HG02571 (cell line): Measurements from ENCODE around the gene KBTBD2.
"Not testable (repeated sequence)": the region's sequence is repeated elsewhere in the genome, so short reads cannot be mapped to it uniquely, and the experiment has no call there.

Experiments used
- ATAC-seq: cut with Tn5 transposase; IDR thresholded peaks from one replicate; pipeline ENCODE4 v1.9.1; 2021; ENCODE audit warnings: mild to moderate bottlenecking, moderate library complexity; ENCODE audit not compliant: unreplicated experiment

The KBTBD2 gene

GRCh38 chr7:32891043-32891799 is at the start of gene KBTBD2:
Gene KBTBD2 (minus strand): TSS chr7:32891760. CDS start chr7:32879604, 12,156 bp downstream.
- ATAC-seq = peak; percentile 61

GRCh38 chr7:32941181-32941580 is 49.6 kb upstream of the KBTBD2 start:
- no peak for ATAC-seq

GRCh38 chr7:32937344-32938174 is 46.0 kb upstream of the KBTBD2 start:
- no peak for ATAC-seq

GRCh38 chr7:32936689-32937088 is 45.1 kb upstream of the KBTBD2 start:
- ATAC-seq = no peak

GRCh38 chr7:32935558-32935957 is 44.0 kb upstream of the KBTBD2 start:
- no peak for ATAC-seq

GRCh38 chr7:32930378-32930777 is 38.8 kb upstream of the KBTBD2 start:
- no peak for ATAC-seq

- ATAC-seq = no peak
These were observed 38.0 kb upstream of the KBTBD2 start for GRCh38 chr7:32929430-32930143.

GRCh38 chr7:32928785-32929298 is 37.3 kb upstream of the KBTBD2 start:
- ATAC-seq = no peak

- ATAC-seq = no peak
These were observed 30.3 kb upstream of the KBTBD2 start for GRCh38 chr7:32921896-32922295.

GRCh38 chr7:32916994-32917393 is 25.4 kb upstream of the KBTBD2 start:
- not testable (repeated sequence) for ATAC-seq

- no peak for ATAC-seq
These were observed 24.4 kb upstream of the KBTBD2 start for GRCh38 chr7:32916006-32916405.

- ATAC-seq = no peak
These were observed 23.5 kb upstream of the KBTBD2 start for GRCh38 chr7:32915041-32915536.

GRCh38 chr7:32914184-32914583 is 22.6 kb upstream of the KBTBD2 start:
- no peak for ATAC-seq

GRCh38 chr7:32910195-32910594 is 18.6 kb upstream of the KBTBD2 start:
- ATAC-seq = no peak

- peak; percentile 58 for ATAC-seq
These were observed 13.7 kb upstream of the KBTBD2 start for GRCh38 chr7:32905175-32905662.

- ATAC-seq = no peak
These were observed 10.1 kb upstream of the KBTBD2 start for GRCh38 chr7:32901629-32902028.

- ATAC-seq = no peak
These were observed 9.0 kb upstream of the KBTBD2 start for GRCh38 chr7:32900433-32900995.

- ATAC-seq = not testable (repeated sequence)
These were observed 5.8 kb upstream of the KBTBD2 start for GRCh38 chr7:32897376-32897775.

- no peak for ATAC-seq
These were observed 5.2 kb upstream of the KBTBD2 start for GRCh38 chr7:32896564-32897347.

GRCh38 chr7:32894171-32894570 is 2.6 kb upstream of the KBTBD2 start:
- ATAC-seq = no peak
